ENCODE measurements around the gene RBBP8NL. TPM values are rescaled to one million over a fixed set of nuclear protein-coding genes. Genes with fewer than 3 reads are reported as not detected.

RBBP8NL gene
- total and polyA plus RNA-seq, 9 of the 15 experiments (the other 6 are each of a cell fraction or from before 2014, with no cell fraction given) = not detected

DNA sequence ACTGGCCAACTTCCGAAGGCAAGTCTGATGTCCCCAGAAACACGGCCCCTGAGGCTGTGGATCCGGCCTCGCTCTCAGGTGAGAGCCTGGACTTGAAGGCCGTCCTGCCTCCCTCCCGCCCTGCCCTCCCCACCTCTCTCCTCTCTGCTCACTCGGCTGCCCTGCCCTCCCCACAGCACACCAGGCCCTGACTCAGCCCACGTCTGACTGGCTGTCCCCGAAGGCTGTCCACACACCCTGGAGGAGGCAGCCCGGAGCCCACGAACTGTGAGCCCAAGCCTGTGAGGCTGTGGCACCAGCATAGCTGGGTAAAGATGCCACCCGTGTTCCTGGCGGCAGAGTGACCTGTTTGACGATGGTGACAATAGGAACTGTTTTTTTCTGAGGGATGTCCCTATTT, 32.1 kb upstream of the RBBP8NL start:
- CTCF ChIA-PET (ENCODE audit: low intra/inter-chr PET ratio) = no interaction called here
- DNase-seq (ENCODE audit: extremely low read depth in 1 of 4, low spot score in 3 of 4) (no peak), ATAC-seq (no peak), FAIRE-seq (no peak)
- H3K9me3 ChIP-seq (replicated peaks; ENCODE audit: control insufficient read depth, insufficient read depth, low read depth, low read length) = no peaks in the 10 kb centered on the region
- in situ Hi-C loops (cut with MboI) = no loop called here
- WGBS (ENCODE audit: insufficient coverage, low coverage, missing lambda C conversion rate) = 27% methylated on average over 10 of the region's 14 CpGs
- H3K27me3 ChIP-seq (ENCODE audit: control insufficient read depth in 2 of 2, insufficient read depth in 2 of 2, low read length in 2 of 2) = peaks cover 0 to 48% of the 10 kb centered on the region in 2 experiments; a peak in 3 of 5 replicates
- intact Hi-C loops (cut with micrococcal nuclease) = no loop called here
- no peaks in the 10 kb centered on the region for H3K9me1 ChIP-seq (ENCODE audit: control insufficient read depth, insufficient read depth, low read length)
- POLR2A ChIA-PET = interaction anchor here (2.0 kb wide), 1 partner anchor 12 kb away, joined by 5 read pairs; no protein-coding TSS in a partner anchor
- no peak overlapping the region for H3K27ac ChIP-seq (ENCODE audit: extremely low read depth, low read depth, low read length)
- TF ChIP-seq GATA2 (CRISPR knock-in tag; IDR thresholded peaks at IDR 0.05) = no peak
- TF ChIP-seq, protein P1, sequence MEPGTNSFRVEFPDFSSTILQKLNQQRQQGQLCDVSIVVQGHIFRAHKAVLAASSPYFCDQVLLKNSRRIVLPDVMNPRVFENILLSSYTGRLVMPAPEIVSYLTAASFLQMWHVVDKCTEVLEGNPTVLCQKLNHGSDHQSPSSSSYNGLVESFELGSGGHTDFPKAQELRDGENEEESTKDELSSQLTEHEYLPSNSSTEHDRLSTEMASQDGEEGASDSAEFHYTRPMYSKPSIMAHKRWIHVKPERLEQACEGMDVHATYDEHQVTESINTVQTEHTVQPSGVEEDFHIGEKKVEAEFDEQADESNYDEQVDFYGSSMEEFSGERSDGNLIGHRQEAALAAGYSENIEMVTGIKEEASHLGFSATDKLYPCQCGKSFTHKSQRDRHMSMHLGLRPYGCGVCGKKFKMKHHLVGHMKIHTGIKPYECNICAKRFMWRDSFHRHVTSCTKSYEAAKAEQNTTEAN (CRISPR knock-in tag; IDR thresholded peaks at IDR 0.05) = no peak
- no peak for TF ChIP-seq ARNT (IDR thresholded peaks at IDR 0.05)
- TF ChIP-seq ZBTB49 (CRISPR knock-in tag; IDR thresholded peaks at IDR 0.05; ENCODE audit: borderline replicate concordance) = no peak
- TF ChIP-seq ARHGAP35 (IDR thresholded peaks at IDR 0.05; ENCODE audit: partially characterized antibody) = no peak
- TF ChIP-seq ZBTB1 (CRISPR knock-in tag; IDR thresholded peaks at IDR 0.05; ENCODE audit: borderline replicate concordance, low read depth) = no peak
- TF ChIP-seq CREM (IDR thresholded peaks at IDR 0.05; ENCODE audit: low read depth) = no peak
- no peak for TF ChIP-seq ZNF217 (CRISPR knock-in tag; IDR thresholded peaks at IDR 0.05)
- no peak for TF ChIP-seq GATAD2B (IDR thresholded peaks at IDR 0.05; ENCODE audit: borderline replicate concordance)
- no peak for TF ChIP-seq NRF1 (conservative IDR thresholded peaks at IDR 0.05 in 1 of 2, IDR thresholded peaks at IDR 0.05 in 1 of 2)
- no peak for TF ChIP-seq TCF7 (IDR thresholded peaks at IDR 0.05; ENCODE audit: borderline replicate concordance)
- TF ChIP-seq, protein P2, sequence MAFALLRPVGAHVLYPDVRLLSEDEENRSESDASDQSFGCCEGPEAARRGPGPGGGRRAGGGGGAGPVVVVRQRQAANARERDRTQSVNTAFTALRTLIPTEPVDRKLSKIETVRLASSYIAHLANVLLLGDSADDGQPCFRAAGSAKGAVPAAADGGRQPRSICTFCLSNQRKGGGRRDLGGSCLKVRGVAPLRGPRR (CRISPR knock-in tag; IDR thresholded peaks at IDR 0.05) = no peak
- no peak overlapping the region for H3K4me2 ChIP-seq (ENCODE audit: insufficient read depth, low read length)
- no peak overlapping the region for H3K9ac ChIP-seq (ENCODE audit: insufficient read depth in 1 of 2, low read depth in 2 of 2, low read length in 2 of 2)
- no peaks in the 10 kb centered on the region; the same call in 1 of the 2 replicates for H4K20me1 ChIP-seq (replicated peaks; ENCODE audit: control insufficient read depth, insufficient read depth, low read length)
- H3K79me2 ChIP-seq (ENCODE audit: control insufficient read depth, insufficient read depth, low read length) = no peaks in the 10 kb centered on the region
- no peak overlapping the region for H2AFZ ChIP-seq (ENCODE audit: low read depth, low read length)
- H3K36me3 ChIP-seq (ENCODE audit: control insufficient read depth, insufficient read depth, low read length) = no peaks in the 10 kb centered on the region
- no peak overlapping the region for H3K4me3 ChIP-seq
- BruUV-seq (replicated peaks) = no TSS peak
- peaks cover 14 to 72% of the 10 kb centered on the region in 2 experiments for H3K4me1 ChIP-seq (replicated peaks in 1 of 2; ENCODE audit: control insufficient read depth in 2 of 2, insufficient read depth in 2 of 2, low read length in 2 of 2)

Data from K562 (cell line).